HG02763 (cell line): Measurements from ENCODE around the gene MEGF8.
"Not testable (repeated sequence)": the region's sequence is repeated elsewhere in the genome, so short reads cannot be mapped to it uniquely, and the experiment has no call there.

Experiments used
- ATAC-seq: cut with Tn5 transposase; IDR thresholded peaks from one replicate; pipeline ENCODE4 v1.9.1; 2021; ENCODE audit warnings: mild to moderate bottlenecking, moderate library complexity; ENCODE audit not compliant: unreplicated experiment

Gene MEGF8

GRCh38 chr19:42328854-42329253, 3.4 kb downstream of the MEGF8 start:
- no peak for ATAC-seq

GRCh38 chr19:42330241-42330711, 4.8 kb downstream of the MEGF8 start:
- ATAC-seq, result no peak

GRCh38 chr19:42331333-42331732, 5.9 kb downstream of the MEGF8 start:
- not testable (repeated sequence) for ATAC-seq

- no peak for ATAC-seq
These were observed 6.6 kb downstream of the MEGF8 start for GRCh38 chr19:42332059-42332458.

GRCh38 chr19:42333018-42333417, 7.6 kb downstream of the MEGF8 start:
- no peak for ATAC-seq

GRCh38 chr19:42333975-42334696, 8.7 kb downstream of the MEGF8 start:
- no peak for ATAC-seq

GRCh38 chr19:42334697-42335373, 9.4 kb downstream of the MEGF8 start:
- no peak for ATAC-seq

- ATAC-seq, result no peak
These were observed 10.0 kb downstream of the MEGF8 start for GRCh38 chr19:42335374-42335936.

- ATAC-seq, result no peak
These were observed 10.5 kb downstream of the MEGF8 start for GRCh38 chr19:42335971-42336370.

- not testable (repeated sequence) for ATAC-seq
These were observed 13.9 kb downstream of the MEGF8 start for GRCh38 chr19:42339126-42339860.

GRCh38 chr19:42339922-42340321, 14.5 kb downstream of the MEGF8 start:
- not testable (repeated sequence) for ATAC-seq

GRCh38 chr19:42343344-42344110, 18.1 kb downstream of the MEGF8 start:
- ATAC-seq, result no peak

- ATAC-seq, result no peak
These were observed 19.0 kb downstream of the MEGF8 start for GRCh38 chr19:42344336-42344893.

- ATAC-seq, result no peak
These were observed 19.9 kb downstream of the MEGF8 start for GRCh38 chr19:42345191-42345812.

- ATAC-seq, result no peak
These were observed 22.8 kb downstream of the MEGF8 start for GRCh38 chr19:42348211-42348610.

GRCh38 chr19:42349378-42350107, 24.1 kb downstream of the MEGF8 start:
- no peak for ATAC-seq

GRCh38 chr19:42350417-42350816, 25.0 kb downstream of the MEGF8 start:
- no peak for ATAC-seq

- ATAC-seq, result no peak
These were observed 25.8 kb downstream of the MEGF8 start for GRCh38 chr19:42351079-42351735.
